ENCODE data around the gene CSF1R. TPM values are rescaled to one million over a fixed set of nuclear protein-coding genes. Genes with fewer than 3 reads are reported as not detected.

The CSF1R gene
- total RNA-seq, 3 donors from 2014 or later: 11.5 to 79.0 (median 24.1) TPM

- H3K9me3 ChIP-seq: no peaks in the 10 kb centered on the region
- no peak for TF ChIP-seq POLR2A (IDR thresholded peaks at IDR 0.05)
- TF ChIP-seq POLR2AphosphoS5 (IDR thresholded peaks at IDR 0.05): no peak
- no peak for TF ChIP-seq CTCF (IDR thresholded peaks at IDR 0.05)
- H3K27me3 ChIP-seq: no peaks in the 10 kb centered on the region
- no peak overlapping the region for H3K27ac ChIP-seq
- DNase-seq (ENCODE audit: low spot score in 2 of 2): no peak
- intact Hi-C loops (cut with DNase I; ENCODE audit: low total_unique reads): no loop called here
- H3K4me3 ChIP-seq: no peak overlapping the region
- H3K4me1 ChIP-seq: no peaks in the 10 kb centered on the region
- no peaks in the 10 kb centered on the region for H3K36me3 ChIP-seq
Measured at GRCh38 chr5:150063638-150064037, 22.7 kb downstream of the CSF1R start.

- H3K4me3 ChIP-seq: no peak overlapping the region
- H3K4me1 ChIP-seq: no peaks in the 10 kb centered on the region
- H3K27me3 ChIP-seq: no peaks in the 10 kb centered on the region
- no peak overlapping the region for H3K27ac ChIP-seq
- no peaks in the 10 kb centered on the region for H3K9me3 ChIP-seq
- intact Hi-C loops (cut with DNase I; ENCODE audit: low total_unique reads): no loop called here
- no peak for DNase-seq (ENCODE audit: low spot score in 2 of 2)
- TF ChIP-seq CTCF (IDR thresholded peaks at IDR 0.05) (no peak), POLR2A (IDR thresholded peaks at IDR 0.05) (no peak), POLR2AphosphoS5 (IDR thresholded peaks at IDR 0.05) (no peak)
- no peaks in the 10 kb centered on the region for H3K36me3 ChIP-seq
Measured at GRCh38 chr5:150062216-150062922, 24.0 kb downstream of the CSF1R start.

- intact Hi-C loops (cut with DNase I; ENCODE audit: low total_unique reads): no loop called here
- Histone ChIP-seq H3K4me3 (no peak overlapping the region), H3K27ac (no peak overlapping the region), H3K9me3 (no peaks in the 10 kb centered on the region), H3K36me3 (no peaks in the 10 kb centered on the region), H3K27me3 (no peaks in the 10 kb centered on the region), H3K4me1 (no peaks in the 10 kb centered on the region)
- TF ChIP-seq POLR2AphosphoS5 (IDR thresholded peaks at IDR 0.05) (no peak), POLR2A (IDR thresholded peaks at IDR 0.05) (no peak), CTCF (IDR thresholded peaks at IDR 0.05) (no peak)
- no peak for DNase-seq (ENCODE audit: low spot score in 2 of 2)
Measured at GRCh38 chr5:150061538-150061995, 24.8 kb downstream of the CSF1R start.

- no peaks in the 10 kb centered on the region for H3K36me3 ChIP-seq
- H3K4me1 ChIP-seq: no peaks in the 10 kb centered on the region
- TF ChIP-seq POLR2AphosphoS5 (IDR thresholded peaks at IDR 0.05) (no peak), POLR2A (IDR thresholded peaks at IDR 0.05) (no peak), CTCF (IDR thresholded peaks at IDR 0.05) (no peak)
- H3K27me3 ChIP-seq: no peaks in the 10 kb centered on the region
- no peaks in the 10 kb centered on the region for H3K9me3 ChIP-seq
- DNase-seq (ENCODE audit: low spot score in 2 of 2): no peak
- H3K4me3 ChIP-seq: no peak overlapping the region
- H3K27ac ChIP-seq: no peak overlapping the region
- intact Hi-C loops (cut with DNase I; ENCODE audit: low total_unique reads): no loop called here
Measured at GRCh38 chr5:150060471-150060870, 25.9 kb downstream of the CSF1R start.

- no peak overlapping the region for H3K27ac ChIP-seq
- H3K9me3 ChIP-seq: no peaks in the 10 kb centered on the region
- DNase-seq (ENCODE audit: low spot score in 2 of 2): no peak
- H3K4me1 ChIP-seq: no peaks in the 10 kb centered on the region
- no peaks in the 10 kb centered on the region for H3K36me3 ChIP-seq
- intact Hi-C loops (cut with DNase I; ENCODE audit: low total_unique reads): no loop called here
- H3K27me3 ChIP-seq: no peaks in the 10 kb centered on the region
- H3K4me3 ChIP-seq: no peak overlapping the region
- TF ChIP-seq POLR2AphosphoS5 (IDR thresholded peaks at IDR 0.05) (no peak), CTCF (IDR thresholded peaks at IDR 0.05) (no peak), POLR2A (IDR thresholded peaks at IDR 0.05) (no peak)
Measured at GRCh38 chr5:150059623-150060022, 26.7 kb downstream of the CSF1R start.

Measured in breast epithelium (tissue), 4 donors.